Stimulated activated CD4-positive, alpha-beta T cell treated with anti-CD3 and anti-CD28 coated beads, TNF-alpha, amount 100 ng/mL, for 48 hours (primary cell): ENCODE results near the gene OR2G3.
A peak's percentile ranks its signal among the peaks of the same experiment; 100 is the strongest.

Experiments
- DNase-seq, 3 donors: peaks; one replicate each; pipeline ENCODE4 v3.0.0-alpha.2; 2020; ENCODE audit warnings: low read depth in 3 of 3

OR2G3 gene

GRCh38 chr1:247605286-247605685, at the start of gene OR2G3:
Gene OR2G3 (plus strand): TSS chr1:247605586. CDS start chr1:247605586, 0 bp downstream.
- no peak for DNase-seq

DNA sequence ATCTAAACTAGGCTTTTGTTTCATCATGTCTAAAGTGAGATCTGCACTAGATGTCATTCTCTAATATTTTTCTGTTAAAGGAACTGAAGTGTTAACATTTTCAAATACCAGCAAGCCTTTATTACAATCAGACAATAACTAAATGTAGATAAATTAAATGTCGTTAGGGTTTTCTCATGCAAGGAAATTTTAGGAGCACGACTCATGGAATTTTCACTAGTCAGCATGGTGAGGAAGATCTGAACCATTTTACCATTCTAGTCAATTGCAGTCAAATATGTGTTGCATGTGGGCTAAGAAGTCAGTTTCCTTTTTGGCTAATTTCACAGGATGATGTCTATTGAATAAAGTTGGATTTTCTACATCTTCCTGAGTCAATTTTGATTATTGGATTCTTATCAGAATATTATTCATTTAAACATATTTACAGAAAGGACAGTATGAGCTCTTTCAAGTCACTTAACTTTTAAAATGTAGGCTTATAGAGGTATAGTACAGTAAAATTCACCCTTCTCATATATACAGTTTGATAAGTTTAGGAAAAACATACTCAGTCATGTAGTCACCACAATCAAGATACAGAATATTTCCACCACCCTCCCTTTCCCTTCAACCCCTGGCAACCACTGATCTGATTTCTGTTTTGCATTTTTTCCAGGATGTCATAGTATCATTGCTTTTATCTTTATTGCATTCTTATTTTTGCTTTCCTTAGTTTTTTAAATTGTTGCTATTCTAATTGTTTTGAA, 47.3 kb upstream of the OR2G3 start:
- no peak for DNase-seq

- DNase-seq: no peak
These were observed 43.7 kb upstream of the OR2G3 start for GRCh38 chr1:247561711-247562110.

DNA sequence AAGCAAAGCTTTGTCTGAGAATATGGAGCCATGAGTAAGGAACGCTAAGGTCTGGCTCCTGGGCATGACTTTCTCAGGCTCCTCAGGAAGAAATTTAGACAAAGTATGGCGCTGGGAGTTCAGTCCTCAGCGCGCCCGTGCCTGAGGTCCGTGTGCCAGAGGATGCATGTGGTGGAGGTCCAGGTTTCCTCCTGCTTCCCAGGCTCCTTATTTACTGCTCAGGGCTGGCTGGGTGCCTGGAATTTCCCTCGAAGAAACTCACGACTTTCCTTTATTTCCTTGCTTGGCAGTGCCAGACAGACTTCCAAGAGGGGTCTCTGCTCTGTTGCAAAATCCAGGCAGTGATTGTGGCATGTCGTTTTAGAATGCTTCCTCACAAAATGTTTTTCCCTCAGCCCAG, 43.2 kb upstream of the OR2G3 start:
- no peak for DNase-seq

- DNase-seq: no peak
These were observed 31.1 kb upstream of the OR2G3 start for GRCh38 chr1:247574236-247574635.

DNA sequence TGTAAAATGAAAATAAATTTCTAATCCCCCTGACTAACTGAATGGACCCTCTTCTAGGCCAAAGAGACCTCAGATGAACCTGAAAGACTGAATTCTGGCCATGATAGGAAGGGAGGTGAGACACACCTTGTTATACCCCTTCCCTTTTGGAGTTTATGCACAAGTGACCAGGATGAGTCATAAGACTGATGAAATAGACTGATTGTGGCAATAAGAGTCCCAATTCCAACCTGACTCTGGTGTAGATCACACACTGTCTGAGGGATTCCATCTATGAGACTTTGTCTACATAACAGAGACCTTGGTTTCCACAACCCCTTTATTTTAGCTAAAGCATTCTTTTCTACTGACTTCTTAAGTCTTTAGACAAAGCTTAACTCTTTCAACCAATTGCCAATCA, 30.7 kb upstream of the OR2G3 start:
- no peak for DNase-seq

DNA sequence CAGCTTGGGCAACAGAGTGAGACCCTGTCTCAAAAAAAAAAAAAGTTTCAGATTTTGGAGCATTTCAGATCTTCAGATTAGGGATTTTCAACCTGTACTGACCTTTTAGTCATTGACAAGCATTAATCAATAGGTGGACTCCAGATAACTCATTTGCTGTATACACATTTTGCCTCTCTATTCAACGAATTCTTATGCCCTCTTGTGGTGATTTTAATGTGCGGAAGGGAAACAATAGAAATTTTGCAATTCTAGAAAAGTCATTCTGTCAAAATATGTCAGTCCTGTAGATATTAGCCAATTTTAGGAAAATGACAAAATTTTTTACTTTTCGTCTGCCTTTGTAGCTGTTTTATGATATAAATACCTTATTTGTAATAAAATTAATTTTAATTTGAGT, 28.9 kb upstream of the OR2G3 start:
- DNase-seq: no peak

- no peak for DNase-seq
These were observed 26.4 kb upstream of the OR2G3 start for GRCh38 chr1:247578946-247579460.

DNA sequence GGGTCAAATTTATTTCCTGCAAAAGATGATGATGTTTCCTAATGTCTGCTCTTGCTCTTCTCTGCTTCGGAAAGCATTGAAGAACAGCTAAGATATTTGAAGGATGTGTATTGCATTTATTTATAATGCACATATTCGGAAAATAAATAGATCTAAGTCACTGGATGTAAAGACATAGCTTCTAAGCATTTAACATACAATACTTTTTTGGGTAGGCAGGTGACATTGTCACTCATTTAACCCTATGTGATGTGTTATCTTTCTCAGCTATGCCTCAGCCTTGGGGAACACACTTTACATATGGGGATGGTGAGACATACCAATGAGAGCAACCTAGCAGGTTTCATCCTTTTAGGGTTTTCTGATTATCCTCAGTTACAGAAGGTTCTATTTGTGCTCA, 17.3 kb upstream of the OR2G3 start, which contains the start of gene OR2G2:
Gene OR2G2 (plus strand): TSS at position 301 of the 400 bp plus-strand sequence. CDS start 0 bp downstream, at position 301.
- no peak for DNase-seq

DNA sequence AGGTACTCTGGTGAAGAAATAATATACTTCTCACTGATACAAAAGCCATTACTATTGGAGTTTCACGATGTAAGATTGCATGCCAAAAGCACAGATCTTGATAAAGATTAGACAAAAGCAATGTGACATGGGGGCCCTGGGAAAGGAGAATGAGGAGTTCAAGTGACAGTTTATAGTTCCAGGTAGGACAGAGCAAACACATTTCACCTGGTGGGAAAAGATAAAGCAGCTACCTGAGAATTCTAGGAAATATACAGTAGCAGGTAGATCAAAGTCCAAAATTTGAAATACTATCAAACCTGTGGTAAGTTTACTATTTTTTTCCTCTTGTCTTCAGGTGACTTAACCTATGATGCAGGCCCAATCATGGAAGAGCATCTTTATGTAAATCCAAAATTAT, 8.0 kb downstream of the OR2G3 start:
- no peak for DNase-seq

GRCh38 chr1:247614625-247615024, 9.2 kb downstream of the OR2G3 start:
- no peak for DNase-seq

DNA sequence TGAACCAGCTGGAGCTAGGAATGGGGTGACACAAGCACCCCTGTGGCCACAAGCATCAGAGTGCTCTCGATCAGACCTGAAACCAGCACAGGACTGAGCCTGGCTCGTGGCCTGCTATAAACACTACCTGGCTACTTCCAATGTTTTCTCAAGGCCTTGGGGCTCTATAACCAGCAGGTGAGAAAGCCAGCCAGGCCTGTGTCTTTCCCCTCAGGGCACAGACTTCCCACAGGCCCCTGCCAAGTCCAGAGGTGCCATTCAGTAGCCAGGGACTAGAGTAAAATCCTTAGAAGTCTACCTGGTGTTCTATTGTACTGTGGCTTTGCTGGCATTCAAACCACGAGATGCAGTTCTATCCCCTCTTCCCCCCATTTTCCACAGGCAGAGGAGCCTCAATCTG, 22.6 kb downstream of the OR2G3 start:
- DNase-seq: no peak

- no peak for DNase-seq
These were observed 32.6 kb downstream of the OR2G3 start for GRCh38 chr1:247638011-247638410.

DNA sequence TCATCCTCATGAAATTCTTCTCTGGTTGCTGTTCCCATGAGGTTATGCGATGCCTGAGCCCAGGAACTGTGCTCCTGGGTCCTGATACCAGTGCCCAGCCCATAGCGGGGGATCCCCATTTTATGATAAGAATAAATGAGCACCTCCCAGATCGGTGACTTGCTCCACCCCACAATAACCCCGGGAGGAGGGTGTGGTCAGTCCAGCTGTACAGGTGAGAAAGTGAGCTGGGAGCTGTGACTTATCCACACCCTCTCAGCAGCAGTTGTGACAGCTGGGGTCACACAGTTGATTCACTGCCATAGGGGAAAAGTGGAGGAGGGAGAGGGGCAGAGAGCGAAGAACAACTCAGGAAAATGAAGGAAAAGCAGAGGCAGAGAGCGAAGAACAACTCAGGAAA, 33.4 kb downstream of the OR2G3 start:
- no peak for DNase-seq

DNA sequence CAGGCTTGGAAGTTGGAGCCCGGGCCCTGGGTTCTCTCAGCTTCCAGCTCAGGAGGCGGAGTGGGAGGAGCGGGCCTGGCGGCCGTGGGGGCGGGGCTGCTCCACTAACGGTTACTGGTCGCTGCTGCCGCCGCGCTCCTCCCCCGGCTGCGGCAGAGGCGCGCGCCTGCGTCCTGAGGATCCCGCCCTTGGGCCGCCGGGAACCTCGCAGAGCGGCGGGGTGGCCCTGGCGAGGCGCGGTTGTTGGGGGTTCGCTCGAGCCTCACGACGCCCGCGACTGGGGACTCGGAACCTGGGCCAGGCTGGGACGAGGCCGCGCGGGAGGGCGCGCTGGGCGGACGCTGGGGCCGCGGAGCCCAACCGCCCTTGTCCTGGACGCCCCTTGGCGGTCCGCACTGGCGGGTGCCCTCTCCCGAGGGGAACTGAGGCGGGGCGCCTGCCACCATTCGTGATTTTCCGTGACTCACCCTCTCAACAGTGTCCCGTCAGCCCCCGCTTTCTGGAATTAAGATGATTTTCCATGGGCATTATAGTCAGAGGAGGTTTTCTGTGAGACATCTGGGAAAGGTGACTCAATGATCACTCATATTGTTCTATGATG, 34.1 kb downstream of the OR2G3 start:
- peak; percentile 0 to 33 (median 19) for DNase-seq

GRCh38 chr1:247642742-247643141, 37.4 kb downstream of the OR2G3 start:
- no peak for DNase-seq

GRCh38 chr1:247646867-247647266, 41.5 kb downstream of the OR2G3 start:
- no peak for DNase-seq

DNA sequence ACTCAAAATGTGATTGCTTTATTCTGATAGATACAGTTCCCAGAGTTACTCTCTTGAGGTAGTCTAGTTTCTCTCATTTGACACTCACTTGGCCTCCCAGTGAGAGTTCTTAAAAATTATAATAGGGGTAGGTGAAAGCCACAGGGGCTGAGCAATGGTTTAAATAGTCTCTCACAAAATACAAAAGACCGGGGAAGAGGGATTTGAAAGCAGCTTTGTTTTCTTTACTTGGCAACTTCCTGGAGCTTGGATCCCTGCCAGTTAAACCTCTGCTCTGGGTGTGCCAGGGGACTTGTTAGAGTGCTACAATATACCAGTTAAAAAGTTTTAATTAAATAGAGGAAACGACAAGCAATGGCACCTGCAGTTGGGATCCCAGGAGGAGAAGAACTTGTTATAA, 42.5 kb downstream of the OR2G3 start:
- no peak for DNase-seq

DNA sequence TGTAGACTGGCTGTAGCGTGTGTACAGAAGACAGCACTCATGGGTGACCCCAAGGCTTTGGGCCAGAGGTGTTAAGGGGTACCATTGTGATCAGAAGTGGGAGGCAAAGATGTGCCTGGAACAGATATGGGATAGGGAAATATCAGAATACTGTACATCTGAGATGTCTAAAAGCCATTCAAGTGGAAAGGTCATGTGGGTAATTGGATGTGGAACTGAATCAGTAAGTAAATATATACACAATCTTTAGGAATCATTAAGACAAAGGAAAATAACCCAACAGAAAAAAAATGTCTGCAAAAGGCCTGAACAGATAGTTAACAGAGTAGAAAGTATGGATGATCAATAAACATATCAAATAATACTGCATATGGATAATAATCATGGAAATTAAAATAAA, 47.7 kb downstream of the OR2G3 start:
- no peak for DNase-seq
